Superior temporal gyrus (tissue), 1 donor: ENCODE measurements around the gene ADD2.
A peak's percentile ranks its signal among the peaks of the same experiment; 100 is the strongest.

Experiments used
- DNase-seq: peaks from one replicate; pipeline ENCODE4 v3.0.0-alpha.2; 2016; ENCODE audit errors: extremely low spot score

Gene ADD2

DNA sequence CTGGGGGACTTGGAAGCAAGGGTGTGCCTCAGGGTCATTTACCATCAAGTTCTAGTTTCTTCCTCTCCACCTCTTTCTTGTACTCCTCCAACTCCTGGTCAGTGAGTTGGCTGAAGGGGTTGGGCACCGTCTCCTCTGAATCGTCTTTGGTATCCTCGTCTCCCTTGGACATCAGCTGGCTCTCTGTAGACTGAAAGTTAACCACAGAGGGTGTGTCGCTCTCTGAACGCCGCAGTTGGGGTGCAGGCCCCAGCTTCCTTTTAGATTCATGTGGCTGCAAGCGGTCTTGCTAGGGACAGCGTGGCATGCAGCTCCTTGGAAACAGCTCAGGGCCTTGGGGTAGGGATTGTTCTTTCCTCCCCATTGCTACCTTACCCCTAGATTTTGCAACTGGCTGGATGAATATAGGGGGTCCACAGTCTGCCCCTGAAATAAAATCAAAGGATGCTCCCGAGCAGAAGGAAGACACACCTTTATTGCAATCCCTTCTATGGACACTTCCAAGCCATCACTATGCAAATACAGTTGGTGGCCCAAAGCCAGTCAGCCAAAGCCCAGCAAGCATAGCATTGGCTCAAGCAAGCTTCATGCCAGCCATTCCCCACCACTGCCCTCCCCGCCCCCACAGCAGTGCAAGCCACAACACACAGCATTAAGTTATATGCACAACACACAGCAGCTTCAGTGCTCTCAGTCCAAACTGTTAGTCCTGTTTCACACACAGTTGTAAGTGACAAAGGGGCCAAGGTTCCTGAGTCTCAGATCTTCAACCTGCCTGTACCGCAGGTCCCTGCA lies 93.2 kb downstream of the ADD2 start:
- no peak for DNase-seq

DNA sequence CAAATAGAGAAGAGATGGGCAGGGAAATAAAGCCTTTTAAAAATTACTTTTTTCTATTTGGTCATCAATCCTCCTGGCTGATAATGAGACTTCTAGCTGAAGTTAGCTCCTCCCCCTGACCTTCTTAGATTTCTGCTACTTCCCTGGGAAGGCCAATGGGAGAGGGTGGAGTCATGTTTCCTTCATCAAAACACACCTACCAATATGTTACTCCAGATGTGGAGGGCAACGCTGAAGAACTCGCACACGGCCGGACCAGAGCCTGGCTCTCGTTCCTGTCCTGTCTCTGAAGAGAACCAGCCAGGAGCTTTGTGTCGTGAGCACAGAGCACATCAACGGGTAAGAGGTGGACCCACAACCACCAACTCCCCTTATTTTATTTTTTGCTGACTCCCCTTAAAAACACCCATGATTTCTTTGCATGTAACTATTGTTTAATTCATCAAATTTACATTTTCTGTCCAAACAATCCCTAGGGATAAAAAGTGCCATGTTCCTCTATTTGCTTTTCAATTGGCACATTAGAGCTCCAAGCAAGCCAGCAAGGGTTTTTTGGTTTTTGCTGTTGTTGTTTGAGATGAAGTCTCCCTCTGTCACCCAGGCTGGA lies 94.9 kb downstream of the ADD2 start:
- no peak for DNase-seq

DNA sequence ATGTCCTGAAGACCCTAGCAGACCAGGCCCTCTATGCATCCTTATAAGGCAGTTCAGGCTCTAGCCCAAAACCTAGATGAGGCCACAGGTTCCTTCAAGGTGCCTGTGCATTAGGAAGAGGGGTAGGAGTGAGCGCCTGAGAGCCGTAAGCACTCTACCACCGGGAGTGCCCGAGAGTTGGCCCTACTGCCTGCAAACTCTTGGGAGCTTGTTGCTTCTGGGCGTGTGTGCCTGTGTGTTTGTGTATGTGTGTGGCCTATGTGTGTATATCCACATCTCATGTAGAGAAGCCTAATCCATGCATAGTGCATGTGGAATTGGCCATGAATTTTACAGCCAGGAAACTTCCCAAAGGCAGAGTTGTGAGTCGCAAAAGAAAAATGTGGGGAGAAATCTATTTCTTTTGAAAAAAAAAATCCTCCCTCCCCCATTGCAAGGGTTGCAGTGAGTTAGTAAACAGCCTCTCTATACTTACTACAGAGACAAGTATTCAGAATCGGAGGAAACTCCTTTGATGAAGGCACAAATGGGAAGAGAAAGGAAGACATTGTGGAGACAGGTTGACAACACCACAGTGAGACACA lies 96.8 kb downstream of the ADD2 start:
- no peak for DNase-seq

DNA sequence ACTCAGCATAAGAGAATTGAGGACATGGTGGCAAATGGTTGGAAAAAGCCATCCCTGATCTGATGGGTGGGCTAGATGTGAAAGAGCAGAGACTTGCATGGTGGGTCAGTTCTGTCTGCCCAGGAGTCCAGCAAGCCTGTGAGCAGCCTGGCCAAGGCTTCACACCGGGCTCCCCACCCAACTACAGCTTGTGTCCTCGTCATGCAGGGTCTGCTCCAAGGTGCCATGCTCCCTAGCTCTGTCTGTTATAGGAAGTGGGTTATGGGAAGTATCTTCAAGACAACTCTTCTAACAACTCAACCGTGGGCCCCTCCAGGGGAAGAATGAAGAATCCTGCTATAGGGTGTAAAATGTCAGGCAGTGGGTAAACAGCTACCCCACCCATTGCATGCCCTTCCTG lies 97.4 kb downstream of the ADD2 start:
- no peak for DNase-seq

DNA sequence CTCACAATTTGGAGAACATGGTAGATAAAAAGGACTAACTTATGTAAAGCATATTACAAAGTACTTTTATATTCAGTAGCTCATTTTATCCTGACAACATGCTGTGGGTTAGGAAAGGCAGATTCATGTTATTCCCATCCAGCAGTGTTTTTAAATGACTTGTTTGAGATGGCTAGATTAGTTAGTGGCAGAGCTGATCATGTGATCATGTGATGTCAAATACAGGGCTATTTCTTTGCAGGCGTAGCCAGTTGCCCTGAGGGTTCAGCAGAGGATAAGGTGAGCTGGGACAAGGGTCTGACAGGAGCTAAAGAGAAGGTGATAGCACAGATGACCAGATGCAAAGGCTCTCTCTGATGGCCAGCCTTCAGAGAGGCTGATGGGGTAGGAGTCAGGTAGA lies 97.8 kb downstream of the ADD2 start:
- no peak for DNase-seq

DNA sequence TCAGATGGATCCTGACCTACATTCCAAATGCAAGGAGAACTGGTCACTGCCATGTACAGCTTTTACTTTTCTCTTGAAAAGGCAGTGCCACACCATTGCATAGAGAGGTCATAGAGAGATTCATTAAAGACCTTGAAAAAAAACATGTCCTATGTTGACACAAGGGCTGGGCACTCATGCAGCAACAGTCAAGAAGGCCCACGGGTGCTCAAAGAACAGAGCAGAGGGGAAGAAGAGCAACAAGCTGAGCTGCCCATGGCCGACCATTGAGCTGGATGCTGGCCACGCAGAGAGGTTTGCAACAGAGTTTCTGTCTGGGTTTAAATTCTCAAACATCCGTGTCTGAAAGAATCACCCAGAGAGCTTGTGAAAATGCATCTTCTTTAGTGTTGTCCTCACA lies 99.1 kb downstream of the ADD2 start:
- DNase-seq: no peak

DNA sequence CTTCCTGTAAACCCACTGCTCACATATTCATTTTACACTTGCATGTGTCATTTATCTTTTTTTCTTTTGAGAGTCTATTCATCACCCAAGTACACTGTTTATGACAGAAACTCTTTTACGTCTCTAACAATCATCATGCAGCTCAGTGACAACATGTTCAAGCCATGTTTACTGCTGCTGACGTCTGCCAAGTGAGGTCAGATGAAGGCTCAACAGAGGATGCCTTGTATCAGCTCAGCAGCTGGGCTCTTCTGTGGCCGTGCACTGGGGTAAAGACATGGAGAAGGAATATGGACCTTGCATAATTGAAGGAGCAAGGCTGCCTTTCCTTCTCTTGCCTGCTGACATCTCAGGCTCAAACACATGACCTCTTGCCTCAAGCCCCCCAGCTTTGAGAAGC lies 99.6 kb downstream of the ADD2 start:
- DNase-seq: peak; percentile 73

DNA sequence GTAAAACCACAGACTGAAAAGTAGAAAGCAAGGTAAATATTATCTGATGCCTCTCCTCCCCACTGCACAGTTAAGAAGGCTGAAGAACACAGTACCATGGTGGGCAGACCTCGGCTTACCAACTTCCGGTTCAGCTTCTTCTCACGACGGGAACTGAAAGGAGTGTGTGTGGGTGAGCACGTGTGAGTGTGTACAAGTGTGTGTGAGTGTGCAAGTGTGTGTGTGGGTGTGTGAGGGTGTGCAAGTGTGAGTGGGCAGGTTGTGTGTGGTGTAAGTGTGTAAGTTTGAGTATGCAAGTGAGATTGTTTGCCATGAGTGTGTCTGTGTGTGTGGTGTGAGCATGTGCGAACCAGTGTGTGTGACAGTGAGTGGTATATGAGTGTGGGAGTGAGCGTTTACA lies 103.5 kb downstream of the ADD2 start:
- DNase-seq: no peak

DNA sequence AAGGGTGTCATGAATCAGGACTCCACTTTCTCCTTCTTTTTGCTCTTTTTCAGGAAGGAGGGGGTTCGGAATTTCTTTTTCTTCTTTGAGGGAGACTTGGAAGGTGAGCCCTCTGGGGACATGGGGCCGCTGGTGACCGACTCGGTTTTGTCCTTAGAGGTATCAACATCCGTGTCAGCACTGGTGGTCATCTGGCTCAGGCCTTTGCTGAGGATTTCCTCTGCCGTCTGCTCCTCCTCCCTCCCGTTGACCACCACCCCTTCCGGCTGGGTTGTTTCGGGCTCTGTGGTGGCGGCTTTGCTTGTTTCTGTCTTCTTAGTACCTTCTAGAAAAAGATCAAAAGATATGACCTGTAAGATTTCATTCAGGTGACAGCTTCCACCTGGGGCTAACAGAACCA lies 104.6 kb downstream of the ADD2 start:
- no peak for DNase-seq

DNA sequence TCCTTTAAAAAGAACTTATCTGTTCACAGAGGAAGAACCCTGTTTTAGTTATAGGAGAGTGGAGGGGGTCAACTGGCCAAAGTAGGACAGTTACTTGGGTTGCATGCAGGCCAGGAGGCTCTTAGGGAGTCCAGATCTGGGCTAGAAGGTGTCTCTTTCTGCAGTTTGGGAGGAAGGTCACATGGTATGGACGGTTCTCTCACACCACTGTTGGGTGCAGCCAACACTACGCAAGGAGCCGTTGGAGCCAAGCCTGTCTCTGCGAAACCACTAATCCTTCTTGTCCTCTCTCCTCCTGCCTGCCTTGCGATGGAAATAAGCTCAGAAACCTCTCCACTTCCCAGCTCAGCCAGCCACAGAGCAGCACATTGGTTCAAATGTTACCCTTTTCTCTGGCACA lies 108.4 kb downstream of the ADD2 start:
- no peak for DNase-seq

DNA sequence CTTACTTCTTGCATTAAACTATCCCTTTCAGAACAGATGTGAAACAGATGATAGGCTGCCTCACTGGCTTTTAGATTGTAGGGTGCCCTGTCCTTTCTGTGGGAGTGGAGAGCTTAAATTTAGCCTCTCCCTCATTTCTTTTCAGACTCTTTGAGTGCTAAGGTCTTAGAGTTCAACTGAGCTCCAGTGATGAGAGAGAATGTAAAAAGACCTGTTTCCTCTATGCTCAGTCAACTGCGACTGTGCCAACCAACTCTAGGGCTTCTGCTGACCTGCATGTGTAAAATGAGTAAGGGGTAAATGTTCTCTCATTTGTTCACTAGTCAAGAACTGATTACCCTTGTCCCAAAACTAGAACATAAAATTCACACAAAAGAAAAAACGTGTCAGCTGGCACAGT lies 109.5 kb downstream of the ADD2 start:
- no peak for DNase-seq

DNA sequence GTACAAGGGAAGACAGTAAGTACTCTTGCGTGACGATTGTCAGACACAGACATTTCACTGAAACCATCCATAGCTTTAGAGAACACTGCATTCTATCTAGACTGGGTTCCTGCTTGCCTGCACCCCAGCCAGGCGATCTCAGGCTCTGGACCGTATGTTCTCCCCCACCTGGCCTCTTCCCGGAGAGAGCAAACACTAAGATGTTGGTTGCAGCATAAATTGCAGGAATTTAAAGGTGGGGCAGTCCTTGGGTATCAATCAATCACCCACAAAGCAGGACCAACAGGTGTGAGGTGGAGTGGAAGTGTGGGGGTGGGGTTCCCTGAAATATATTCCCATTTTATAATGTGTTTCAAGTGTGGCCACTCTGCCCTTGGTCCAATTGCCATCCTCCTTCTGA lies 110.8 kb downstream of the ADD2 start:
- DNase-seq: no peak

DNA sequence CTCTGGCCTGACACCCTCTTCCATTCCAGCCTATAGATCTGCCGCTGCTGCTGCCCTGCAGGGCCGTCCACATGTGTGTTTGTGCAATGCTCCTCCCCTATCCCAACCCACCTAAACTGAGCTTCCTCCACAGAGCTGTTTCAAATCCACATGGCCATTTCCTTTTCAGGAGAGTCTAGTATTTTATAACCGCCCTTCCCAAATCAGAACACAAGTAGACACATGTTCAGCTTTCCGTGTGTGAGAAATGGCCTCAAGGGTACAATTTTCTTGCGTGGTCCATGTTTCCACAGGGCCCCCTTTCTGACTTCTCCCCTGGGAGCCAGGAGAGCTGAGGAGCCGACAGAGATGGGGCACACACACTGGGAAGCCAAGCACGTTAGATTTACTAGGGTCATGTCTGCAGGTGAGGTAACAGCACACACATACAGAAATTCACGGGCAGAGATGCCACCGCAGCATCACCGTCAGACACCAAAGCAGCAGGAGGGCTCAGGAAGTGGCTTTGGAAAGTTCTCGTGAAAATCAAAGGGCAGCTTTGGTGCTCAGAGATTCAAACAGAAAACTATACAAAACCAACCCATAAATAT lies 111.5 kb downstream of the ADD2 start:
- no peak for DNase-seq

DNA sequence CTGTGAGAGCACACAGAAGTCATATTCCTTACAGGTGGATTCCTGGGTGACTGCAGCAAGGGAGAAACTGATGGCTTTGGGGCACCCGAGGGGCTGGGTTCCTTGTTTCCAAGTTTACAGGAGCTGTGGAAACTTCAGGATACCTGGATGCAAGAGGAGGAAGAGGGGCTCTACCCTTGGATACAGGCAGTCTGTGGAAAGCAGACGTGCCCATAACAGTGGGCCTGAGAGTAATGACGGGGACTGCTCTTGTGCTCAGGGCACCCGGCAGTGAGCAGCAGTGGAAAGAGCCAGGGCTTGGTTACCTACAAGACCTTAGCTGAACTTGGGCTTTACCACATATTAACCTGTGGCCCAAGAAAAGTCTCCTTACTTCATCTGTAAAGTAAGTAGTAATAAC lies 112.2 kb downstream of the ADD2 start:
- no peak for DNase-seq

DNA sequence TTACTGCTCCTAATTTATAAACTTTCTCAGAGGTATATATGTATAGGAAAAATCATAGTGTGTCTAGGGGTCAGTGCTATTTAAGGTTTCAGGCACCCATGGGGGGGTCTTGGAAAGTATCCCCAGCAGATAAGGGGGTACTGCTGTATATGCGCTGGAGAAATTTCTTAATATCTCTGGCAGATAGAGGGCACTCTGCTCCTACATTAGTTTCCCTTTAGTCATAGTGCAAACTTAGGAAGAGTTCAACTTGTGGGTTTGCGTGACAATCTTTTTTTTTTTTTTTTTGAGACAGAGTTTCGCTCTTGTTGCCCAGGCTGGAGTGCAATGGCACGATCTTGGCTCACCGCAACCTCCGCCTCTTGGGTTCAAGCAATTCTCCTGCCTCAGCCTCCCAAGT lies 112.8 kb downstream of the ADD2 start:
- DNase-seq: peak; percentile 81

DNA sequence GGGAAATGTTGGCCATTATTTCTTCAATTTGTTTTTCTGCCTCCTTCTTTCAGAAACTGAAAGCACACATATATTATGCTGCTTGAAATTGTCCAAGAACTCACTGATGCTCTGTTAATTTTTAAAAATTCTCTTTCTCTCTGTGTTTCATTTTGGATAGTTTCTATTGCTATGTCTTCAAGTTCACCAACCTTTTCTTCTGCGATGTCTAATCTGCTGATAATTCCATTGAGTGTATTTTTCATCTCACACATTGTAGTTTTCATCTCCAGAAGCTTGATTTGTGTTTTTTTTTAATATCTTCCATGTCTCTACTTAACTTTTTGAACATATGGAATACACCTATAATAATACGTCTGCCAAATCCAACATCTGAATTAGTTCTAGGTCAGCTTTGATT lies 116.3 kb downstream of the ADD2 start:
- DNase-seq: no peak

DNA sequence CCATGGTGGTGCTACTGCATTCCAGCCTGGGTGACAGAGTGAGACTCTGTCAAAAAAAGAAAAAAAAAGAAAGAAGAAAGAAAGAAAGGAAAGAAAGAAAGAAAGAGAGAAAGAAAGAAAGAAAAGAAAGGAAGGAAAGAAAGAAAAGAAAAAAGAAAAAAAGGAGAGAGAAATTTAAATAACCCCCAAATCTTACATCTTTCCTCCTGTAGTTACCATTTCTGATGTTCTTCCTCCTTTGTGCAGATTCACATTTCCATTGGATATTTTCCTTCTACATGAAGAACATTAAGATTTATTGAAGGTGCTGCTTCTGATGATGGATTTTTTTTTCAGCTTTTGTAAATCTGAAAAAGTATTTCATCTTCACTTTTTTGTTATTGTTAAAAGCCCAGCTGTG lies 117.0 kb downstream of the ADD2 start:
- DNase-seq: no peak

DNA sequence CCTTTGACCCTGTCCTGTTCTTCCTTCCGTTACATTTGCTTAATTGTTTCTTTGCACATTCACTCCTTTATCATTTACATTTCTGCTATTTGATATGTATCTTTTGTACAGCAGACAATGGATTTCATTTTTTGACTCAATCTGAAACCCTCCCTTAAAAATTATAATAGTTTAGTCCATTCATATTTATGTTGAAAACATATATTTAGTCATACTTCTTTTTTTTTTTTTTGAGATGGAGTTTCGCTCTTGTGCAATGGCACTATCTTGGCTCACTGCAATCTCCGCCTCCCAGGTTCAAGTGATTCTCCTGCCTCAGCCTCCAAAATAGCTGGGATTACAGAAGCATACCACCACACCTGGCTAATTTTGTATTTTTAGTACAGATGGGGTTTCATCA lies 119.0 kb downstream of the ADD2 start:
- no peak for DNase-seq

DNA sequence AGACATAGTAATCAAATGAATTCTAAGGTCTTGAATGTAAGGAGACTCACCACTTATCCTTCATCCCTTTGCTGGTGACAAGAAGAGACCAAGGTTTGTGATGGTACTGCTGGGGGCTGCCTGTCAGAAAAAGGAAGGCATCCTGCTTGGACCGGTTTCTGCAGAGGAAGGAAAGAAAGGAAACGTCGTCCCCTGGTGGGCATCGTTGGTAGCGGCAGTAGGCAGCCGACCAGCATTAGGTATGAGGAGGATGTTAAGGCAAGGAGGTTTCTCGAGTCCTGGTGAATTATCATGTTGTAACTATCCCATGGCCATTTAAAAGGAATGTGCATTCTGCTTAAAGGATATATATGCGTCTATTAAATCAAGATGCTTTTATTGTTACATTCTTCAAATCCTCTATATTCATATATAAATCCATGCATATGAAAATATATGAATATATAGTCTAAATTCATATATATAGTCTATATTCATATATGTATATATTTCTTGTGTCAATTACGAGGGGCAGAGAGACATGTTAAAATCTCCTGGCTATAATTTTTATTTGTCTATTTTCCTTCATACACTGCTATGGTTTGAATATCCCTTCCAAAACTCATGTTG lies 120.0 kb downstream of the ADD2 start:
- peak; percentile 81 for DNase-seq

DNA sequence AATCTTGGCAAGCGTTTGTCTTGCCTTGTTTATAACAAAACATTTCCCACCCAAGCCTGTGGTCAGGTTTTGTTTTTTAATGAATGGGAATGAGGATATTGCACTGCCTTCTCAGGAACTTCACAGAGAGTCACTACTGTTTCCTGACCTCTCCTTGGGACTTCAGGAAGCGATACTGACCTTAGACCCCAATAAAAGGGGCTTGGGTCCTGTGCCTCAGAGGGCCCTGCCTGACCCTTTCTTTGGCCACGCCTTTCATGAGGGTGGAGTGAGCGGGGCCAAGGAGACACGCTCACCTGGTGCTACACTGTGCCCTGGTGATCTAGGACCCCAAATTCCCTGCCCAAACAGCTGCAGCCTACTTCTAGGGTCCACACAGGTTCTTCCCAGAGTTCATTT lies 121.6 kb downstream of the ADD2 start:
- no peak for DNase-seq

DNA sequence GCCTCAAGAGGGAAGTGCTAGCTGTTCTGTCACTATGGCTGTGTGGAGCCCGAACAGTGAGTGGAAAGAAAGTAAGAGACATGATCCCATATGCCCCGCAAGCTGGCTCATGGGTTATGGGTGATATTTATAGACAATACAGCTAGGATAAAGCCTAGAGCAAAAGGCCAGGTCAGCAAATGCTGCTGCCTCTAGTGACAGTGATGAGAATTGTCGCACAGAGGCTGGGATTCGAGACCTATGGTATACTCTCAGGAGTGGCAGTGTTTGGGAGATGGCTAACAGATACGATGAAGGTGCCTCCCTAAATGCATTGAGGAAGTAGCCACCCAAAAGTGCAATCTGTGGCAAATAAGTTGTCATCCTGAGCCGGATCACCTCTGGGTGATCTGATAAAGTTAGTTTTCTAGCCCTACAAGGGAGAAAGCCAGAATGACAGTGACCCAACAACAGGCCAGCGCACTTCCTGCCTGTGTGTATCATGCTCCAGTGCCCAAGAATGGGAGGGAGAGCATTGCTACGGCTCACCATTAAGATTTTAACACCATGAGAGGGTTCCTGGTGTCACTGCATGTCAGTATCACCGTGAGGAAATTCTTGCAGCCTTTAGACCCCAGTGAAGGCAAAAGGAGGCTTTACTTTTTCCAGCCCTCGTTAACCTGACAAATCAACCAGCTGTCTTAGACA lies 122.1 kb downstream of the ADD2 start:
- DNase-seq: no peak

DNA sequence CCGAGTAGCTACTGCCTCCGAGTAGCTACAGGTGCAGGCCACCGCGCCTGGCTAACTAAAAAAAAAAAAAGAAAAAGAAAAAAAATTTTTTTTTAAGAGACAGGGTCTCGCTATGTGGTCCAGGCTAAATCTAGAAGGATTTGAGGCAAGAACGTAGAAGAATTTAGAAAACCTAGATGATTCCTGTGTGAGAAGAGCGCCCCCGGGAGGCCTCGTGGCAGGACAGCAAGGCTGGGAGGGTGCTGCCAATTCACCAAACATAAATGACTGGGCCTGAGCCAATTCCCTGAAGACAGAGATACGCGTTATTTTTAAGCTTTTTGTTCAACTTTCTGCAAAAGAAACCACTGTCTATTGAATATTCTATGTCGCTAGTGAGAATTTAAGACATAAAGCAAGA lies 124.3 kb downstream of the ADD2 start:
- no peak for DNase-seq
